Right lung (tissue), 5 donors: Measurements from ENCODE around the gene HTT. TPM values are rescaled to one million over a fixed set of nuclear protein-coding genes. Genes with fewer than 3 reads are reported as not detected.
"Not testable (repeated sequence)": the region's sequence is repeated elsewhere in the genome, so short reads cannot be mapped to it uniquely, and the experiment has no call there.

Source experiments
- DNase-seq, 2 donors: peaks; one replicate each; pipeline ENCODE4 v3.0.0-alpha.2; 2013
- polyA plus RNA-seq, 5 donors: library from polyadenylated mRNA; unstranded; fragments of 120-200 nt; gene quantifications; one replicate each; pipeline versions ENCODE4 v1.2.1 to v1.2.3, GENCODE V29; 2013; ENCODE audit warnings: inconsistent platforms in 1 of 5, low replicate concordance in 1 of 5; ENCODE audit not compliant: insufficient read length in 5 of 5, insufficient read depth in 1 of 5

Gene HTT
- polyA plus RNA-seq, 5 donors = 27.9 to 34.4 (median 32.0) TPM

DNA sequence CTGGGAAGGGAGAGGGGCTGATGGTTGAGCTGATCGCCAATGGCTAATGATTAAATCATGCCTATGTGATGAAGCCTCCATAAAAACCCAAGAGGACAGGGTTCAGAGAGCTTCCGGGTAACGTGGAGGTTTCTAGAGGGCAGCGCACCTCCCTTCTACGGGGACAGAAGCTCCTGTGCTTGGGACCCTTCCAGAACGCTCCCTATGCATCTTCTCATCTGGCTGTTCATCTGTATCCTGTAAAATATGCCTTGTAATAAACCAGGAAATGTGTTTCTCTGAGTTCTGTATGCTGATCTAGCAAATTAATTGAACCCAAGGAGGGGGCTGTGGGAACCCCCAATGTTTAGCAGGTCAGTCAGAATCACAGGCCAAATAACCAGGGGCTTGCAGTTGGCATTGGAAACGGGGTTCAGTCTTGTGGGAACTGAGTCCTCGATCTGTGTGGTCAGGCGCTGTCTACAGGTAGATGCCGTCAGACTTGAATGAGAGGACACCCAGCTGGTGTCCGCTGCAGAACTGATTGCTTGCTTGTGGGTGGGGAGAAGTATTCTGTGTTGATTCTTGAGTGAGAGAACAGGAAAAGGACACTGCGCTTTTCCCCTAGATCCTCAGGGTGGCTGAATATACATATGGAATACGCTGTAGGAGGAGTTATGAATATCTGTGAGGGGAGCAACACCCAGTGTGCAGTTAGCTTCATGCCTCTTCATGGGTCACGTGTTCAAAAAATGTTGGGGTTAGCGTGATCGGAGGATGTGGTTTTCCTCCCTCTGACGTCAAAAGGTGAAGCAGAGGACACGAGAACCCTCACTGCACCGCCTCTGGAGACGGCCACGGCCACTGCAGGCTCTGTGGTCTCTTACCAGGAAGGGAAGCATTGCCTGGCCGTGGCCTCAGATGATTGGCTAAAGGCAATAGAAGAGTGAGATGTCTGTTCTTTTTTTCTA, 29.3 kb upstream of the HTT start:
- no peak for DNase-seq

GRCh38 chr4:3046162-3046561, 28.3 kb upstream of the HTT start:
- no peak for DNase-seq

GRCh38 chr4:3046623-3047022, 27.9 kb upstream of the HTT start:
- no peak for DNase-seq

DNA sequence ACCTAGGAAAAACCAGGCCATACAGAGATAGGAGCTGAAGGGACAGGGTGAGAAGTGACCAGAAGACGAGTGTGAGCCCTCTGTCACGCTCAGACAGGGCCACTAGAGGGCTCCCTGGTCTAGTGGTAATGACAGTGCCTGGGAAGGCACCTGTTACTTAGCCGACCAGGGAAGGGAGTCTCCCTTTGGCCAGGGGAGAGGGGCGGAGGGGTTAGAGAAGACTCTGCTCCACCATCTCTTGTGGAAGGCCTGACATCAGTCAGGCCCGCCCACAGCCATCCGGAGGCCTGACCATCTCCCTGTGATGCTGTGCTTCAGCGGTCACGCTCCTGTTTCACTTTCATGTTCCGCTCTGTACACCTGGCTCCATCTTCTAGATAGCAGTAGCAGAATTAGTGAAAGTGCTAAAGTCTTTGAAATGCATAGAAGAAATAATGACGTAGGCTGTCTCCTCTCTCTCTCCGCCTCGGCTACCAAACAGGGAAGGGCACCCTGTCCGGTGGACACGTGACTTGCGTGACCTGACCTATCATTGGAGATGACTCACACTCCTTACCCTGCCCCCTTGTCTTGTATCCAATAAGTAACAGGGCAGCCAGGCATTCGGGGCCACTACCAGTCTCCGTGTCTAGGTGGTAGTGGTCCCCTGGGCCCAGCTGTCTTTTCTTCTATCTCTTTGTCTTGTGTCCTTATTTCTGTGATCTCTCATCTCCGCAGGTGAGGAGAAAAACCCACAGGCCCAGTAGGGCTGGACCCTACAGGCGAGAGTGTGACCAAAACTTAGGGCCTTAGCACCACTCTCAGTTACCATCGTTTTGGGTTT, 26.8 kb upstream of the HTT start:
- DNase-seq = no peak

DNA sequence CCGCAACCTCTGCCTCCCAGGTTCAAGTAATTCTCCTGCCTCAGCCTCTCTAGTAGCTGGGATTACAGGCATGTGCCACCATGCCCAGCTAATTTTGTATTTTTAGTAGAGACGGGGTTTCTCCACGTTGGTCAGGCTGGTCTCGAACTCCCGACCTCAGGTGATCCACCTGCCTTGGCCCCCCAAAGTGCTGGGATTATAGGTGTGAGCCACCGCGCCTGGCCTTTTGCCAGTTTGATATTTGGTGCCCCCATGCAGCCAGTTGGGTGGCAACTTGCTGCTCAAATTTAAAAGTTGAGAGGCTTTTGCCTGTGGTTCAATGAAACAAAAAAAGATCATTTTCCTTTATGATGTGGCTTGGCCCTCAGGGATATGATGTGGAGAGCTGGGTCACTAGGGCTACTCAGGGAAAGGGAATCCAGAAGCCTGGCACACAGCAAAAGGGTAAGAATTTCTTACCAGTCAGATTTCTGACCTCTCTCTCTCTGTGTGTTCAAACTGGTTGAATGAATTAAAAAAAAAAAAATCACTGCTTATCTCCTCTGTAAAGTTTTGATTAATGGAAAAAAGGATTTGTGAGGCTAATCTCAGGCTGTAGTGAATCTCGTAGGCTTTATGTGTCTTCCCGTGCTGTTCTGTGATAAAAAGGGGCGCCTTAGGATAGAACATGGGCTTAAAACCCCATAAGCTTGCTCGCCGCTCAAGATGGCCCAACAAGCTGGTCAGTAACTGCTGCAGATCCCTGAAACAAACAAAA, 23.2 kb upstream of the HTT start:
- DNase-seq = not testable (repeated sequence)

DNA sequence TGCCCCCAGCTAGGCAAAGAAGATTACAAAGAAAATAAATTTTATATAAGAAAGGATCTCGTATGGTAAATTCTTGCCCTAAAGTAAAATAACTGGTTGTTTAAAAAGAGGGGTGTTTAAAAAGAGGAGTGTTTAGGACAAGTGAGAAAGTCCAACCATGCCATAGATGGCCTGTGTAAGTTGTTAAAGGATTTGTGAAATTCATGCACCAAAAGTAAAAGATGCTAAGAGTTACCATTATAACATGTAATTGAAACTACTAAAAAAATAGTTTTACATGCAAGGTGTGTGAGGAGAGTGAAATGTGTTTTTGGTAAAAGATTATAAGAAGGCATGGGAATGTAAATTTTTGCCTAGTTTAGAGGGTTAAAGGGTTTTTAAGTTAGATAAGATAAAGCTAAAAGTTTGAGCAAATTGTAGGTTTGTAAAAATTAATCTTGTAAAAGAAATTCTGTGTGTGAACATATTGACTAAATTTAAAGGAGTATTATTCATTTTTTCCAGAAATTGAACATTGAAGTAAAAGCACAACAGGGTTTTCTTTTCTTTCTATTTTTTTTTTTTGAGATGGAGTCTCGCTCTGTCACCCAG, 20.2 kb upstream of the HTT start:
- no peak for DNase-seq

DNA sequence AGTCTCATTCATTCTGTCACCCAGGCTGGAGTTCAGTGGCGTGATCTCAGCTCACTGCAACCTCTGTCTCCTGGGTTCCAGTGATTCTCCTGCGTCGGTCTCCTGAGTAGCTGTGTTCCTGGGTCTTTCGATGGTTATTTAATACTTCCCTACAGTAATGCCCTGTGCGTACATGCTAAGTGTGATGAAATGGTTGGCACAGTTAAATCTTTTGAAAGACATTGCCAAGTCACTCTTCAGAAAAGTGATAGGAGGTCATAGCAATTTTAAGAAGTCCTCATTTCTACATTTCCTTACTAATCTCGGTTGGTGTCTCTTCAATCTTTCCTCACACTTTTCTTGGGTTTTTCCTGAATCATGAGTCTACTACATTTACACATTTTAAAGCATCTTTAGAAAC, 14.5 kb upstream of the HTT start:
- no peak for DNase-seq

GRCh38 chr4:3060946-3061345, 13.5 kb upstream of the HTT start:
- DNase-seq = no peak

GRCh38 chr4:3062471-3062870, 12.0 kb upstream of the HTT start:
- DNase-seq = no peak

- DNase-seq = no peak
These were observed 8.9 kb upstream of the HTT start for GRCh38 chr4:3065551-3065950.

DNA sequence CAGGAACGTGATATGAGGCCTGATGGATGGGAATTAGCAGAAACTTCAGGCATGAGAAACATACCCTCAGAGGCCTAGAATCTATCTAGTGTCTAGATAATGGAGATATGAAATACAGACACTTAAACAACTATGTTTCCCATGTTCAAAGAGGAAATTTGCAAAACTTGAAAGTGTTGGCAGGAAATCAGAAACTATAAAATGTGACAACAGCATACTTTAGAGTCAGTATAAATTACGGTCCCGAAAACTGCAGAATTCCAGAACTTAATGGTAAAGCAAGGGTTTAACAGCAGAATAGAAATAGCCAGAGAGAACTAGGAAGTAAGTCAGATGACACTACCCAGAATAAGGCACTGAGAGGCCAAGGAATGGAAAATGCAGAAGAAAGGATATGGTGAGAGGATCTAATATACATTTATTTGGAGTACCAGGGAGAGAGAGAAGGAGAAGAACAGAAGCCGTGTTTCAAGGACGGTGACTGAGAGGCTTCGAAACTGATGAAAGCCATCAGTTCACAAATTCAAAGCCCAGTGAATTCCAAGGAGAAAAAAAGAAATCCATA, 7.6 kb upstream of the HTT start:
- no peak for DNase-seq

- DNase-seq = no peak
These were observed 6.9 kb upstream of the HTT start for GRCh38 chr4:3067473-3068001.

- no peak for DNase-seq
These were observed 4.8 kb upstream of the HTT start for GRCh38 chr4:3069661-3070199.

DNA sequence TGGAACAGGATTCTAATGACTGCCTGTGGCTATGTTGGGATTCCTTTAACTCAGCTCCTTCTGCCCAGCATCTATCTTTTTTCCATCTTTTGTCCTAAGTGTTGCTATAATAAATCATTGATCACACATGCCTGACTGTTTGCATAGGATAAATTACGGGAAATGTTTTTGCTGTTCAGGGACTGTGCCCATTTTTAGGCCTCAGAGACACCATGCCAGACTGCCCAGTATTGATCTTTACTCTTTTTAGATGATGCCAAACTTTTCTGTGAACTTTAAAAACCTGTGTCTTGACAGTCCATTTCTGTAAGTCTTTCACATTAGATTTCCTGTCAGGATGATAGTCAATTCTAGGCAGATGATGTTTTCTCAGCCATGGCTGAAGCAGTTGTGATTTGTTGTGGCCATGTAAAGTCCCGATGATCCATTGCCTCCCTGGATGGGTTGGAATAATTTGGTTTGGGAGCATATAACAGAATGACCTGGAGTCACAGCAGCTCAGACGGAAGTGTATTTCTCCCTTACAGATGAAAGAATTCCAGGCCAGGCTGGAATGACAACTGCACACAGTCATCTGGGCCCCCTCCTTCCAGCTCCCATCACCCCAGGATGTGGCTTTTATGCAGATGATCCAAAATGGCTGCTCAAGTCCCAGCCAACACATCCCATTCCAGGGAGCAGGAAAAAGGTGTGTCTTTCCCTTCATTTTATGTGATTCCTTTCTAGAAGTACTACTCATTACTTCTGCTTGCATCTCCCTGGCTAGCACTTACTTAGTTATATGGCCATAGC, 3.6 kb upstream of the HTT start:
- DNase-seq = no peak

DNA sequence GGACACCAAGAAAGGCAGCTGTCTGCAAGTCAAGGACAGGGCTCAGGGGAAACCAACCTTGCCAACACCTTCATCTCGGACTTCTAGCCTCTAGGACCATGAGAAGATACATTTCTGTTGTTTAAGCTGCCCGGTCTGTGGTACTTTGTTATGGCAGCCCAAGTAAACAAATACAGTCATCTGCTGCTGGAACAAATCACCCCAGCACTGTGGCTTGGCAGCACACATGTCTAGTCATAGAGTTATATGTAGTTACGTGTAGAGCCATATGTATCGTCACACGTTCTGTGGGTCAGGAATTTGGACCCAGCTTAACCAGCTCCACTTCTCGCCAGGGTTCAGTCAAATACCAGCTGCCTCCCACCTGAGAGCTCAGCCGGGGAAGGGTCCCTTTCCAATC, 2.7 kb upstream of the HTT start:
- no peak for DNase-seq

DNA sequence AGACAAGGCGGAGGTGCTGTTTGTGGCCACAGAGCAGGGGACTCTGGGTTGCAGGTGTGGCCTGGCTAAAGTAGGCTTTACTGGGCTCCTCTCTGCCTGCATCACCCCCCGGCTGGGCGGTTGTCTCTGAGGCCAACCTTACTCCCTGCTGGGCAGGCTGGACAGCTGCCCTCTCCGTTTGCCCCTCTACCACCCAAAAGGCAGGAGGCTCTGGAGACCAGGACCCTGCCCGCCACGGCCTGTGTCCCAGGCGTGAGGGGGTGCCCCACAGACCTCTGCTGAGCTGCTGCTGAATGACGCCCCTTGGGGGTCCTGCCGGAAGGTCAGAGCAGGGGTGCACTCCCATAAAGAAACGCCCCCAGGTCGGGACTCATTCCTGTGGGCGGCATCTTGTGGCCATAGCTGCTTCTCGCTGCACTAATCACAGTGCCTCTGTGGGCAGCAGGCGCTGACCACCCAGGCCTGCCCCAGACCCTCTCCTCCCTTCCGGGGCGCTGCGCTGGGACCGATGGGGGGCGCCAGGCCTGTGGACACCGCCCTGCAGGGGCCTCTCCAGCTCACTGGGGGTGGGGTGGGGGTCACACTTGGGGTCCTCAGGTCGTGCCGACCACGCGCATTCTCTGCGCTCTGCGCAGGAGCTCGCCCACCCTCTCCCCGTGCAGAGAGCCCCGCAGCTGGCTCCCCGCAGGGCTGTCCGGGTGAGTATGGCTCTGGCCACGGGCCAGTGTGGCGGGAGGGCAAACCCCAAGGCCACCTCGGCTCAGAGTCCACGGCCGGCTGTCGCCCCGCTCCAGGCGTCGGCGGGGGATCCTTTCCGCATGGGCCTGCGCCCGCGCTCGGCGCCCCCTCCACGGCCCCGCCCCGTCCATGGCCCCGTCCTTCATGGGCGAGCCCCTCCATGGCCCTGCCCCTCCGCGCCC, 1.1 kb upstream of the HTT start:
- DNase-seq = no peak

- DNase-seq = peak; percentile 65 to 67
These were observed 568 bp downstream of the HTT start for GRCh38 chr4:3074846-3075651.

DNA sequence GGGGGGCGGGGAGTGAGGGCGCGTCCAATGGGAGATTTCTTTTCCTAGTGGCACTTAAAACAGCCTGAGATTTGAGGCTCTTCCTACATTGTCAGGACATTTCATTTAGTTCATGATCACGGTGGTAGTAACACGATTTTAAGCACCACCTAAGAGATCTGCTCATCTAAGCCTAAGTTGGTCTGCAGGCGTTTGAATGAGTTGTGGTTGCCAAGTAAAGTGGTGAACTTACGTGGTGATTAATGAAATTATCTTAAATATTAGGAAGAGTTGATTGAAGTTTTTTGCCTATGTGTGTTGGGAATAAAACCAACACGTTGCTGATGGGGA, 1.1 kb downstream of the HTT start:
- no peak for DNase-seq
